HUES6 (cell line): ENCODE data around the gene CPVL.
A peak's percentile ranks its signal among the peaks of the same experiment; 100 is the strongest.

ENCODE experiments used
- H3K27ac ChIP-seq: 2 replicates; pipeline ENCODE4 v1.7.0; 2013; ENCODE audit warnings: low read depth, mild to moderate bottlenecking, low read length, inconsistent platforms
- H3K27me3 ChIP-seq: 2 replicates; pipeline ENCODE4 v1.6.1; 2013; ENCODE audit warnings: low read length; ENCODE audit not compliant: control insufficient read depth, insufficient read depth
- H3K36me3 ChIP-seq: 2 replicates; pipeline ENCODE4 v1.6.1; 2013; ENCODE audit warnings: low read length; ENCODE audit not compliant: control insufficient read depth, insufficient read depth
- H3K4me1 ChIP-seq: 2 replicates; pipeline ENCODE4 v1.6.1; 2013; ENCODE audit warnings: low read length; ENCODE audit not compliant: control insufficient read depth, insufficient read depth
- H3K4me3 ChIP-seq: 2 replicates; pipeline ENCODE4 v1.5.1; 2013; ENCODE audit warnings: low read depth, low read length
- H3K9ac ChIP-seq: one replicate; pipeline ENCODE4 v1.6.1; 2013; ENCODE audit warnings: mild to moderate bottlenecking, low read length
- H3K9me3 ChIP-seq: 2 replicates; pipeline ENCODE4 v1.6.1; 2013; ENCODE audit warnings: low read depth, low read length; ENCODE audit not compliant: control insufficient read depth, insufficient read depth

CPVL gene

DNA sequence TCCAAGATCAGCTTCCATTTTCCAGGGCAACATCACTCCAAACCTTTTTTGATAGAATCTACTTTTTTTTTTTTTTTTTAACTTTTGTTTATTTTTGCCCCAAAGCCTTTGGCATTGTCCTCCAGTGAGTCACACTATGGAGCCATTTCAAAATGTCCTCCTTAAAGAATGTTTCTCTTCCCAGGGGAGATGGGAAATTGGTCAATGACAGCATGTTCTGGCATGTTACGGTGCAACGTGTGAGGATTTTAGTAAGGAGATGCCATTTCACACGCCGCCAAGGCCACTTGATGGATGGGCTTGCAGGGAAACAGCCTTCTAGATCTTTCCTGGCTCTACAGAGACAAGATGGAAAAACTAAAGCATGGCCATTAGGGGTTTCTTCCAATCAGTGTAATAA is 157.5 kb downstream of the CPVL start:
- Histone ChIP-seq H3K27ac (no peak overlapping the region), H3K27me3 (no peaks in the 10 kb centered on the region), H3K4me1 (peaks cover 23% of the 10 kb centered on the region), H3K4me3 (no peak overlapping the region), H3K36me3 (no peaks in the 10 kb centered on the region), H3K9ac (no peak overlapping the region), H3K9me3 (no peaks in the 10 kb centered on the region)

- no peaks in the 10 kb centered on the region for H3K27me3 ChIP-seq
- no peaks in the 10 kb centered on the region for H3K9me3 ChIP-seq
- no peaks in the 10 kb centered on the region for H3K36me3 ChIP-seq
- H3K4me1 ChIP-seq, result peaks cover 24% of the 10 kb centered on the region
- H3K27ac ChIP-seq, result no peak overlapping the region
- H3K9ac ChIP-seq, result no peak overlapping the region
- H3K4me3 ChIP-seq, result no peak overlapping the region
Observed at GRCh38 chr7:28988091-28988490, 158.2 kb downstream of the CPVL start.

DNA sequence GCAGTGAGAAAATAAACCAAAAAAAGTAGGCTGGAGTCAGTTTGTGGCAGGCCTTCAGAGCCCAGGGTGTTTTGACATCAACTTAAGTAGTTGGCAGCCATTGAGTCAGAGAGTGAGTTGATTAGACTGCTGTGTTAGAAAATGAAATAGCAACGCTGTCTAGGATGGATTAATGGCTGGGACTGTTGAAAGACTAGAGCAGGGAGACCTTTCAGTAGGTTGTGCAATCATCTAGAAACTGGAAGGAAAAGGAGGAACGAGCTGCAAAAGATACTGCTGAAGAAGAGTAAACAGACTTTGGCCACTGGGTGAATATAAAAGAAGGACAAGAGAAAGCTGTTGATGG is 159.6 kb downstream of the CPVL start:
- peaks cover 24% of the 10 kb centered on the region for H3K4me1 ChIP-seq
- H3K27ac ChIP-seq, result no peak overlapping the region

DNA sequence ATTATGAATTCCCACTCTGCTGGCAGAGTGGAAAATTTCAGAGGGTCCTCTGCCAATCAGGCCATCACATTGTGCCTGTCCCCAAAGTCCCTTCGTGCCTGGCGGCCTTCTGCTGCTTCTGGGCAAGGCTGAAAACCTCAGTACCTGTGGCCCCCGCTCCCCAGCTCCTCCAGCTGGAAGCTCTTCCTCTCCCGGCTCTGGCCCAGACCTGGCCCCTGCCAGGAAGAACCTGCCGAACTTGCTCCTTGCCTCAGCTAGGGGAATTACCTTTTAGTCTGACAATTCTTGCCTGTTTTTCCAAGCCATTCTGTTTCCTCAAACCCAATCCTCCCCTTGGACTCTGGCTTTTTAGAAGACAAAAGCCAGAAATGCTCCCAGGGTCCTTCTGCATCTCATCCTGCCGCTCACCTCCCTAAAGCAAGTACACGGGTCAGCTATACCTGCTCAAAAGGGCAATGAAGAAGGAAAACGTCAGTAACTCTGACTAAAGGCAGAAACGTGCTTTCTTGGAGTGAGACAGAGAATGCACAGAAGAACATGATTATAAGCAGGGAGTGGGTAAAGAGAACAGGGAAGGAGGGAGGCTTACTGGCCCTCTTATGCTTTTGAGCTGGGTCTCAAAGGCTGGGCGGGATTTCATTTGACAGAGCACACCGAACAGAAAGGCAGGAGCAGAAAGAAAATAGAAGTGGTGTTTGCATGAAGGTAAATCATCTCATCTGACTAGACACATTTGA is 160.1 kb downstream of the CPVL start:
- Histone ChIP-seq H3K9me3 (no peaks in the 10 kb centered on the region), H3K9ac (no peak overlapping the region), H3K27ac (no peak overlapping the region), H3K4me1 (peaks cover 27% of the 10 kb centered on the region), H3K36me3 (no peaks in the 10 kb centered on the region), H3K4me3 (no peak overlapping the region), H3K27me3 (no peaks in the 10 kb centered on the region)

More for the DNA sequence above, 159.6 kb downstream of the CPVL start:
- H3K36me3 ChIP-seq, result no peaks in the 10 kb centered on the region
- H3K27me3 ChIP-seq, result no peaks in the 10 kb centered on the region
- no peak overlapping the region for H3K9ac ChIP-seq
- H3K9me3 ChIP-seq, result no peaks in the 10 kb centered on the region
- H3K4me3 ChIP-seq, result no peak overlapping the region

DNA sequence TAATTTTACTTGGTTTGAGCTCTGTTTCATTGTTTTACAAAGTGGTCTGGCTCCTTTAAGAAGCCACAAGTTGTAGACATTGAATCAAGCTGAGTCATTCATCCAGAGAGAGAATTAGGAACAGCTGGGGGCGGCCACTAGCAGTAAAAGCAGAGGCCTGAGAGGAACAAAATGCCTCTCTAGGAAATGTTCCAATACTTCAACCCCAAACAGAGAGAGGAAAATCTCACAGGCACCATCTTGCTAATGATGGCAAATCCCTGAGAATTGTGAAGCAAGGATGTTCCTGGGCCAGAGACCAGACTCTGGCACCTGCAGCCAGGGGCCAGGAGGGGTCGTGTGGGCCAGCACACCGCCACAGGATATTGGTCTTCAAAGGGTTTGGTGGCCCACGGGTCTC is 161.7 kb downstream of the CPVL start:
- Histone ChIP-seq H3K27me3 (no peaks in the 10 kb centered on the region), H3K9me3 (no peaks in the 10 kb centered on the region), H3K9ac (peak overlapping the region; percentile 29), H3K27ac (peak overlapping the region; percentile 55; the same call in 1 of the 2 replicates), H3K4me3 (no peak overlapping the region), H3K36me3 (no peaks in the 10 kb centered on the region), H3K4me1 (peaks cover 35% of the 10 kb centered on the region)

DNA sequence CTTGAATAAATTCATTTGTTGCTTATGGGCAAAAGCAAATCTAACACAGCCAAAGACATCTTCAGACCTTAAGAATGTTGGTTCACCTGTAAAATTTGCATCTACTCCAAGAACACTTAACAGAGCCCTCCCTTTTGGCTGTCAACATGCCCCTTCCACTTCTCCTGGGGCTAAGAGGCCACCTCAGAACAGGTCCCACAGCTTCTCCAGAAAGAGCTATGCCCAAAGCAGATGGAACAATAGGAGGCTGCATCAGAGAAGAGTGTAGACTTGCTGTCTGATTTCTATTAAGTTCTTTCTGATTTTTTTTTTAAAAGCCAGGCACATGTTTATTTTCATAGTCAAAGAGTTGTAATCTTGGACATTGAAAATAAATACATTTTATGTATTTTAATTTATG is 162.1 kb downstream of the CPVL start:
- Histone ChIP-seq H3K36me3 (no peaks in the 10 kb centered on the region), H3K9ac (no peak overlapping the region), H3K27ac (no peak overlapping the region; the same call in 1 of the 2 replicates), H3K27me3 (no peaks in the 10 kb centered on the region), H3K4me3 (no peak overlapping the region), H3K4me1 (peaks cover 39% of the 10 kb centered on the region), H3K9me3 (no peaks in the 10 kb centered on the region)

DNA sequence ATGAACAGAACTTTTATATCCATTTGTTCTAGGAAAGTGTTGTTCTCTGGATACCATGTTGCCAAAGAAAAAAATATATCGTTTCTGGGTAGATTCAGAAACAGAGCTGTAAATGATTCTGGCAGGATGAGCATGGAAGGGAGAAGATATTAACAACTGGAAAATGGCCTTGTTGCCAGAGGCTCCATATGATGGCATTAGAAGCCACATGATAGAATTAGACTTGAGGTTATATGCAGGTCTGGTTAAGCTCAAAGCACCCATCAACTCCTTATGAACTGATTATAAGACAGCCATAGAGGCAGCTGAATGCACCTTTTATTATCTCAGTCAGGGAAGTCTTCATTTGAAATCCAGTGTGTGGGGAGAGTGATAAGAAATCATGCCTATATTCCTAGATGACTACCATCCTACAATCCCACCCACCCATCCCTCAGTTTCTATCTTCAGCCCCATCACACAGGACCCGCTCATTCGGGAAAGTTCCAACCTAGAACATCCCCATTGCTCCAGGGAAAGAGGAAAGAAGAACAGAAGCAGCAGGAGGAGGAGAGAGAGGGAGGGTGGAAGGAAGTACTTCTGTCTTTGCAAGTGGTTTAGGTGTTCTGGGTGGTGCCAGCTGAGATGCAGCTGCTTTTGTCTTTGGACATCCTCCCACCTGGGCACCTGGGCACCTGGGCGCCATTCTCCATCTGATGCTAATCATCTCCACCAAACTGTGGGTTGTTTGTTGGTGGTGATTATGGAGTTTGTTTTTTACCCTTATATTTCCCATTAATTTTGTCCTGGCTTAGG is 162.7 kb downstream of the CPVL start:
- H3K36me3 ChIP-seq, result no peaks in the 10 kb centered on the region
- H3K27ac ChIP-seq, result no peak overlapping the region
- H3K9ac ChIP-seq, result no peak overlapping the region
- H3K4me1 ChIP-seq, result peaks cover 39% of the 10 kb centered on the region
- no peaks in the 10 kb centered on the region for H3K9me3 ChIP-seq
- no peaks in the 10 kb centered on the region for H3K27me3 ChIP-seq
- H3K4me3 ChIP-seq, result no peak overlapping the region

- Histone ChIP-seq H3K36me3 (no peaks in the 10 kb centered on the region), H3K9ac (no peak overlapping the region), H3K9me3 (no peaks in the 10 kb centered on the region), H3K27ac (no peak overlapping the region), H3K4me3 (no peak overlapping the region), H3K27me3 (no peaks in the 10 kb centered on the region), H3K4me1 (peaks cover 39% of the 10 kb centered on the region)
Observed at GRCh38 chr7:28981161-28981465, 165.2 kb downstream of the CPVL start.

GRCh38 chr7:28980451-28981160 is 165.7 kb downstream of the CPVL start:
- H3K4me1 ChIP-seq, result peaks cover 37% of the 10 kb centered on the region
- no peak overlapping the region for H3K9ac ChIP-seq
- no peak overlapping the region for H3K4me3 ChIP-seq
- no peaks in the 10 kb centered on the region for H3K9me3 ChIP-seq
- H3K27ac ChIP-seq, result no peak overlapping the region
- no peaks in the 10 kb centered on the region for H3K27me3 ChIP-seq
- no peaks in the 10 kb centered on the region for H3K36me3 ChIP-seq

DNA sequence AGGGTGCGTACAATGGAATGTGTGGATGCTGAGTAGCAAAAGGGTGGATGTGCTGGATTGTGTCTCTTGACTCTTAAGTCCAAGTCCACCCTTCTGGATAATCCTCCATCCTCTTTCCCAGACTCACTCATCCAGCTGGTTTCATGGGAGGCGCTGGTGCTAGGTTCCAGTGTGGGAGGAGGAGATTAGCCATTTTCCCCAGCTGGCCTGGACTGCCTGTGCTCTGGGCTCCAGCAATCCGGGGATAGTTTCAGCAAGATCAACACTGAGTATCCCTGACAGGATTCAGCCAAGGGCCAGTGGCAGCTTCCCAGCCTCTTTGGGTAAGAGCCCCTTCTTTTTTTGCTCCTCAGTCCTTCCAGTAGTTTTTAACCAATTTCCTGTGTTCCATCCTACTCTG is 166.6 kb downstream of the CPVL start:
- Histone ChIP-seq H3K36me3 (no peaks in the 10 kb centered on the region), H3K4me1 (peaks cover 31% of the 10 kb centered on the region), H3K27me3 (no peaks in the 10 kb centered on the region), H3K9me3 (no peaks in the 10 kb centered on the region), H3K27ac (no peak overlapping the region), H3K9ac (no peak overlapping the region), H3K4me3 (no peak overlapping the region)

DNA sequence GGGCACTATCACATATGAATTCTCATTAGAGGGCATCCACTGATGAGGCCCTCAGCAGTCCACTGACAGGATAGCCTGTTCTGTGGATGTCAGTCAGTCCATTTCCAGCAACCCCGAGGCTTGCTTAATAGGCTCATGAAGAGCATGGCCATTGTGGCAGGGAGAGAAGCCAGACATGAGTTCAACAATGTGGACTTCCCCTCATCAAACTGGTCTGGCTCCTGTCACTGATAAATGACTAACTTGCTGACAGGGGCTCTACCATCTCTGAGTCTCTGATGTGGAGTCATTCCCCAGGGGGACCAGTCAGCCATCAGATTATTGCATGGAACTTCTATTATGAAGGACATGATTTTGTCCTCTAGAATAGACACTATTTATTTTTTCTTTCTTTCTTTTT is 168.5 kb downstream of the CPVL start:
- no peak overlapping the region for H3K4me3 ChIP-seq
- no peaks in the 10 kb centered on the region for H3K27me3 ChIP-seq
- H3K9me3 ChIP-seq, result 0 out of 2 replicates have a peak, but pooled peaks cover 4% of the 10 kb centered on the region
- H3K9ac ChIP-seq, result no peak overlapping the region
- no peaks in the 10 kb centered on the region for H3K36me3 ChIP-seq
- peaks cover 21% of the 10 kb centered on the region for H3K4me1 ChIP-seq
- H3K27ac ChIP-seq, result no peak overlapping the region
